A673 (cell line): ENCODE data around the gene CALCOCO2.

Source experiments
- CTCF ChIP-seq: fragments of 300-800, 200-600 bp; sonication (generic); conservative IDR thresholded peaks from 2 replicates; pipeline ENCODE4 v1.5.1; 2017; ENCODE audit warnings: low read depth, mild to moderate bottlenecking, antibody characterized with exemption, low read length, moderate library complexity, mixed read lengths
- EZH2 ChIP-seq: fragments of 200-600 bp; sonication (generic); IDR thresholded peaks from 2 replicates; pipeline ENCODE4 v1.6.1; 2017; ENCODE audit warnings: borderline replicate concordance, low read depth, mild to moderate bottlenecking, mixed read lengths, antibody characterized with exemption, low read length; ENCODE audit not compliant: poor library complexity, severe bottlenecking

GRCh38 chr17:48869821-48870318 lies 39.0 kb downstream of the CALCOCO2 start:
- TF ChIP-seq CTCF (no peak), EZH2 (no peak)
